Fibroblast of lung (primary cell): Measurements from ENCODE around the gene MACROD2.

Source experiments
- EZH2 ChIP-seq: IDR thresholded peaks from 2 replicates; pipeline ENCODE4 v1.5.1; 2012; ENCODE audit warnings: low read length, control low read depth, mild to moderate bottlenecking; ENCODE audit errors: missing control alignments
- TF ChIP-seq, protein P1 (sequence below), 2 donors: IDR thresholded peaks in 1 of 2; conservative IDR thresholded peaks in 1 of 2; 1 replicate in 1 of 2; 2 replicates in 1 of 2; pipeline ENCODE4 v1.5.1; 2011 to 2012; ENCODE audit warnings: low read length in 2 of 2, control low read depth in 1 of 2, inconsistent platforms in 1 of 2, low read depth in 1 of 2, mild to moderate bottlenecking in 1 of 2

- TF ChIP-seq, protein P1, sequence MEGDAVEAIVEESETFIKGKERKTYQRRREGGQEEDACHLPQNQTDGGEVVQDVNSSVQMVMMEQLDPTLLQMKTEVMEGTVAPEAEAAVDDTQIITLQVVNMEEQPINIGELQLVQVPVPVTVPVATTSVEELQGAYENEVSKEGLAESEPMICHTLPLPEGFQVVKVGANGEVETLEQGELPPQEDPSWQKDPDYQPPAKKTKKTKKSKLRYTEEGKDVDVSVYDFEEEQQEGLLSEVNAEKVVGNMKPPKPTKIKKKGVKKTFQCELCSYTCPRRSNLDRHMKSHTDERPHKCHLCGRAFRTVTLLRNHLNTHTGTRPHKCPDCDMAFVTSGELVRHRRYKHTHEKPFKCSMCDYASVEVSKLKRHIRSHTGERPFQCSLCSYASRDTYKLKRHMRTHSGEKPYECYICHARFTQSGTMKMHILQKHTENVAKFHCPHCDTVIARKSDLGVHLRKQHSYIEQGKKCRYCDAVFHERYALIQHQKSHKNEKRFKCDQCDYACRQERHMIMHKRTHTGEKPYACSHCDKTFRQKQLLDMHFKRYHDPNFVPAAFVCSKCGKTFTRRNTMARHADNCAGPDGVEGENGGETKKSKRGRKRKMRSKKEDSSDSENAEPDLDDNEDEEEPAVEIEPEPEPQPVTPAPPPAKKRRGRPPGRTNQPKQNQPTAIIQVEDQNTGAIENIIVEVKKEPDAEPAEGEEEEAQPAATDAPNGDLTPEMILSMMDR (conservative IDR thresholded peaks at IDR 0.05 in 1 of 2, IDR thresholded peaks at IDR 0.05 in 1 of 2; ENCODE audit: low read depth in 1 of 2, low read length in 2 of 2), result no peak
- no peak for TF ChIP-seq EZH2
These were observed 1480.9 kb downstream of the MACROD2 start for GRCh38 chr20:15476186-15476585.
